KMS-11 (cell line): ENCODE measurements around the gene NRXN3.

ENCODE experiments used
- H2AFZ ChIP-seq: fragments of 200-600 bp; sonication (generic); 2 replicates; pipeline ENCODE4 v1.6.1; 2016; ENCODE audit warnings: antibody characterized with exemption, mixed run types, low read depth
- H3K27ac ChIP-seq: fragments of 200-600 bp; sonication (generic); 2 replicates; pipeline ENCODE4 v1.6.1; 2016; ENCODE audit warnings: mild to moderate bottlenecking, mixed run types
- H3K27me3 ChIP-seq: fragments of 200-600 bp; sonication (generic); 2 replicates; pipeline ENCODE4 v1.6.1; 2017; ENCODE audit warnings: mild to moderate bottlenecking, low read depth, mixed run types, moderate library complexity; ENCODE audit not compliant: insufficient read depth
- H3K36me3 ChIP-seq: fragments of 200-600 bp; sonication (generic); 2 replicates; pipeline ENCODE4 v1.6.1; 2017; ENCODE audit warnings: mild to moderate bottlenecking, mixed run types; ENCODE audit not compliant: insufficient read depth
- H3K4me1 ChIP-seq: fragments of 200-600 bp; sonication (generic); 2 replicates; pipeline ENCODE4 v1.6.1; 2016; ENCODE audit warnings: mild to moderate bottlenecking, low read depth, mixed run types; ENCODE audit not compliant: poor library complexity, severe bottlenecking
- H3K4me2 ChIP-seq: fragments of 200-600 bp; sonication (generic); 2 replicates; pipeline ENCODE4 v1.7.0; 2016; ENCODE audit warnings: mild to moderate bottlenecking, mixed run types
- H3K4me3 ChIP-seq: fragments of 200-600 bp; sonication (generic); IDR thresholded peaks from 2 replicates; pipeline ENCODE4 v1.6.1; 2017; ENCODE audit warnings: low read depth, low read length, mixed read lengths; ENCODE audit not compliant: insufficient read depth
- H3K79me2 ChIP-seq: fragments of 200-600 bp; sonication (generic); 2 replicates; pipeline ENCODE4 v1.6.1; 2016; ENCODE audit warnings: low read depth, mixed run types; ENCODE audit not compliant: insufficient read depth
- H3K9ac ChIP-seq: fragments of 200-600 bp; sonication (generic); 2 replicates; pipeline ENCODE4 v1.6.1; 2016; ENCODE audit warnings: mild to moderate bottlenecking, mixed run types
- H4K20me1 ChIP-seq: fragments of 200-600 bp; sonication (generic); 2 replicates; pipeline ENCODE4 v1.6.1; 2016; ENCODE audit warnings: mild to moderate bottlenecking, mixed run types; ENCODE audit not compliant: insufficient read depth
- CTCF ChIP-seq: fragments of 200-600 bp; sonication (generic); conservative IDR thresholded peaks from 2 replicates; pipeline ENCODE4 v1.6.1; 2017; ENCODE audit warnings: low read depth, mild to moderate bottlenecking, antibody characterized with exemption, low read length, moderate library complexity, mixed read lengths

NRXN3 gene

GRCh38 chr14:79904497-79904896 lies 1734.3 kb downstream of the NRXN3 start:
- Histone ChIP-seq H3K4me1 (no peaks in the 10 kb centered on the region), H4K20me1 (no peaks in the 10 kb centered on the region), H3K27ac (no peak overlapping the region), H3K27me3 (no peaks in the 10 kb centered on the region), H3K4me2 (no peak overlapping the region), H3K36me3 (no peaks in the 10 kb centered on the region), H3K79me2 (no peaks in the 10 kb centered on the region), H2AFZ (no peak overlapping the region), H3K4me3 (no peak overlapping the region), H3K9ac (no peak overlapping the region)
- TF ChIP-seq CTCF: no peak

GRCh38 chr14:79906994-79907393 lies 1736.8 kb downstream of the NRXN3 start:
- Histone ChIP-seq H3K4me3 (no peak overlapping the region), H3K9ac (no peak overlapping the region), H3K27ac (no peak overlapping the region), H3K36me3 (no peaks in the 10 kb centered on the region), H2AFZ (no peak overlapping the region), H4K20me1 (no peaks in the 10 kb centered on the region), H3K4me1 (no peaks in the 10 kb centered on the region), H3K27me3 (no peaks in the 10 kb centered on the region), H3K79me2 (no peaks in the 10 kb centered on the region), H3K4me2 (no peak overlapping the region)
- no peak for TF ChIP-seq CTCF

GRCh38 chr14:79910086-79910485 lies 1739.9 kb downstream of the NRXN3 start:
- no peaks in the 10 kb centered on the region for H4K20me1 ChIP-seq
- H3K4me3 ChIP-seq: no peak overlapping the region
- H3K36me3 ChIP-seq: no peaks in the 10 kb centered on the region
- TF ChIP-seq CTCF: no peak
- H3K4me1 ChIP-seq: no peaks in the 10 kb centered on the region
- no peak overlapping the region for H2AFZ ChIP-seq
- H3K4me2 ChIP-seq: no peak overlapping the region
- no peaks in the 10 kb centered on the region for H3K27me3 ChIP-seq
- no peak overlapping the region for H3K9ac ChIP-seq
- no peak overlapping the region for H3K27ac ChIP-seq
- no peaks in the 10 kb centered on the region for H3K79me2 ChIP-seq

GRCh38 chr14:79911744-79912143 lies 1741.6 kb downstream of the NRXN3 start:
- no peak overlapping the region for H2AFZ ChIP-seq
- no peaks in the 10 kb centered on the region for H3K27me3 ChIP-seq
- TF ChIP-seq CTCF: no peak
- no peak overlapping the region for H3K4me3 ChIP-seq
- H3K4me2 ChIP-seq: no peak overlapping the region
- no peak overlapping the region for H3K9ac ChIP-seq
- H3K36me3 ChIP-seq: no peaks in the 10 kb centered on the region
- H3K79me2 ChIP-seq: no peaks in the 10 kb centered on the region
- no peaks in the 10 kb centered on the region for H4K20me1 ChIP-seq
- H3K27ac ChIP-seq: no peak overlapping the region
- no peaks in the 10 kb centered on the region for H3K4me1 ChIP-seq

- no peaks in the 10 kb centered on the region for H3K4me1 ChIP-seq
- no peak overlapping the region for H3K27ac ChIP-seq
- no peak overlapping the region for H3K9ac ChIP-seq
- TF ChIP-seq CTCF: no peak
- H3K79me2 ChIP-seq: no peaks in the 10 kb centered on the region
- no peak overlapping the region for H3K4me2 ChIP-seq
- H3K36me3 ChIP-seq: no peaks in the 10 kb centered on the region
- no peak overlapping the region for H3K4me3 ChIP-seq
- H3K27me3 ChIP-seq: no peaks in the 10 kb centered on the region
- no peak overlapping the region for H2AFZ ChIP-seq
- H4K20me1 ChIP-seq: no peaks in the 10 kb centered on the region
These were observed 1744.4 kb downstream of the NRXN3 start for GRCh38 chr14:79914595-79914994.
